GM12891 (cell line): ENCODE results near the gene SNRPA1.

ENCODE experiments used
- PAX5 ChIP-seq: IDR thresholded peaks from 2 replicates; pipeline ENCODE4 v1.6.1; 2011; ENCODE audit warnings: low read length, moderate library complexity, mild to moderate bottlenecking; ENCODE audit not compliant: insufficient read depth, severe bottlenecking
- POLR2A ChIP-seq: IDR thresholded peaks from 2 replicates; pipeline ENCODE4 v1.6.1; 2011; ENCODE audit warnings: low read depth, low read length, control low read depth
- POLR2AphosphoS5 ChIP-seq: IDR thresholded peaks from 2 replicates; pipeline ENCODE4 v1.6.1; 2011; ENCODE audit warnings: low read depth, low read length, control low read depth
- TAF1 ChIP-seq: IDR thresholded peaks from 2 replicates; pipeline ENCODE4 v1.6.1; 2011; ENCODE audit warnings: low read depth, low read length, control low read depth

- TF ChIP-seq POLR2A (no peak), TAF1 (no peak), PAX5 (no peak), POLR2AphosphoS5 (no peak)
These were observed 34.9 kb upstream of the SNRPA1 start for GRCh38 chr15:101329867-101330380.
